Trophoblast cell (in vitro differentiated cells and primary cell): ENCODE data around the gene HAGHL.
A peak's percentile ranks its signal among the peaks of the same experiment; 100 is the strongest.

ENCODE experiments used
- DNase-seq, 2 donors: peaks; one replicate each; pipeline ENCODE4 v3.0.0-alpha.2; 2016
- H2AFZ ChIP-seq: 2 replicates; pipeline ENCODE4 v1.6.1; 2013; ENCODE audit warnings: low read length, moderate library complexity, mild to moderate bottlenecking; ENCODE audit not compliant: insufficient read depth, poor library complexity
- H2AK5ac ChIP-seq: 2 replicates; pipeline ENCODE4 v1.6.1; 2013; ENCODE audit warnings: mild to moderate bottlenecking, low read length
- H2BK120ac ChIP-seq: 2 replicates; pipeline ENCODE4 v1.6.1; 2013; ENCODE audit warnings: low read length, mild to moderate bottlenecking, moderate library complexity; ENCODE audit not compliant: insufficient read depth, poor library complexity
- H2BK12ac ChIP-seq: 2 replicates; pipeline ENCODE4 v1.6.1; 2013; ENCODE audit warnings: mild to moderate bottlenecking, low read length, moderate library complexity
- H2BK5ac ChIP-seq: 2 replicates; pipeline ENCODE4 v1.6.1; 2013; ENCODE audit warnings: low read length, low read depth, moderate library complexity, mild to moderate bottlenecking; ENCODE audit not compliant: poor library complexity
- H3K14ac ChIP-seq: 2 replicates; pipeline ENCODE4 v1.6.1; 2013; ENCODE audit warnings: mild to moderate bottlenecking, low read length
- H3K18ac ChIP-seq: 2 replicates; pipeline ENCODE4 v1.6.1; 2013; ENCODE audit warnings: mild to moderate bottlenecking, low read length
- H3K23ac ChIP-seq: 2 replicates; pipeline ENCODE4 v1.6.1; 2013; ENCODE audit warnings: low read length
- H3K27ac ChIP-seq: 2 replicates; pipeline ENCODE4 v1.5.1; 2013; ENCODE audit warnings: low read depth, mild to moderate bottlenecking, inconsistent platforms, low read length, moderate library complexity
- H3K27me3 ChIP-seq: 2 replicates; pipeline ENCODE4 v1.6.1; 2013; ENCODE audit warnings: inconsistent platforms, mild to moderate bottlenecking, low read length, moderate library complexity; ENCODE audit not compliant: insufficient read depth
- H3K36me3 ChIP-seq, 2 experiments: 1 replicate in 1 of 2; 2 replicates in 1 of 2; pipeline ENCODE4 v1.6.1; 2013; ENCODE audit warnings: low read length in 2 of 2, mild to moderate bottlenecking in 2 of 2, moderate library complexity in 1 of 2; ENCODE audit not compliant: insufficient read depth in 2 of 2, control insufficient read depth in 1 of 2
- H3K4ac ChIP-seq: 2 replicates; pipeline ENCODE4 v1.6.1; 2013; ENCODE audit warnings: low read depth, mild to moderate bottlenecking, low read length, moderate library complexity
- H3K4me1 ChIP-seq, 2 experiments: 1 replicate in 1 of 2; 2 replicates in 1 of 2; pipeline ENCODE4 v1.6.1; 2013; ENCODE audit warnings: low read length in 2 of 2, mild to moderate bottlenecking in 2 of 2, moderate library complexity in 1 of 2; ENCODE audit not compliant: insufficient read depth in 2 of 2, control insufficient read depth in 1 of 2
- H3K4me2 ChIP-seq: 2 replicates; pipeline ENCODE4 v1.6.1; 2013; ENCODE audit warnings: inconsistent platforms, mild to moderate bottlenecking, low read length, moderate library complexity
- H3K4me3 ChIP-seq: 2 replicates; pipeline ENCODE4 v1.5.1; 2013; ENCODE audit warnings: mild to moderate bottlenecking, low read depth, low read length, inconsistent platforms
- H3K79me1 ChIP-seq: one replicate; pipeline ENCODE4 v1.6.1; 2013; ENCODE audit warnings: low read length
- H3K79me2 ChIP-seq: 2 replicates; pipeline ENCODE4 v1.6.1; 2013; ENCODE audit warnings: low read length, mild to moderate bottlenecking; ENCODE audit not compliant: control insufficient read depth, insufficient read depth, poor library complexity
- H3K9ac ChIP-seq: 2 replicates; pipeline ENCODE4 v1.6.1; 2013; ENCODE audit warnings: mild to moderate bottlenecking, low read length
- H3K9me3 ChIP-seq: 2 replicates; pipeline ENCODE4 v1.6.1; 2013; ENCODE audit warnings: low read depth, mild to moderate bottlenecking, control low read depth, inconsistent platforms, low read length; ENCODE audit not compliant: insufficient read depth
- H4K12ac ChIP-seq: 2 replicates; pipeline ENCODE4 v1.6.1; 2013; ENCODE audit warnings: low read depth, mild to moderate bottlenecking, low read length, moderate library complexity
- H4K8ac ChIP-seq: 2 replicates; pipeline ENCODE4 v1.6.1; 2013; ENCODE audit warnings: low read depth, mild to moderate bottlenecking, low read length, moderate library complexity
- H4K91ac ChIP-seq: one replicate; pipeline ENCODE4 v1.6.1; 2013; ENCODE audit warnings: low read depth, mild to moderate bottlenecking, low read length, moderate library complexity
- WGBS: extraction: QIAGEN DNeasy Blood & Tissue Kit; methylation state at CpG from one replicate; pipeline ENCODE4 v1.1.7; 2013; ENCODE audit warnings: missing lambda C conversion rate; ENCODE audit not compliant: insufficient read length, insufficient coverage; ENCODE audit errors: extremely low coverage; 5-methylcytosine and 5-hydroxymethylcytosine counted together

The HAGHL gene

GRCh38 chr16:678858-679813, 47.8 kb upstream of the HAGHL start:
- H2AFZ ChIP-seq = peak overlapping the region; percentile 73
- H3K23ac ChIP-seq = no peak overlapping the region
- H3K79me2 ChIP-seq = peaks cover 21% of the 10 kb centered on the region
- peak overlapping the region; percentile 84 for H4K12ac ChIP-seq
- peak overlapping the region; percentile 10 for H2BK5ac ChIP-seq
- H3K4me1 ChIP-seq = peaks cover 32 to 35% of the 10 kb centered on the region in 2 experiments
- H3K79me1 ChIP-seq = peaks cover 11% of the 10 kb centered on the region
- peaks cover 27 to 32% of the 10 kb centered on the region in 2 experiments for H3K36me3 ChIP-seq
- no peak overlapping the region for H3K9ac ChIP-seq
- peak overlapping the region; percentile 37 for H2BK12ac ChIP-seq
- H3K4ac ChIP-seq = peak overlapping the region; percentile 19
- peak overlapping the region; percentile 48 for H3K4me3 ChIP-seq
- peak; percentile 55 to 66 for DNase-seq
- H3K27ac ChIP-seq = peak overlapping the region; percentile 71
- peaks cover 4% of the 10 kb centered on the region for H3K9me3 ChIP-seq
- WGBS = no CpG with 5 or more reads among the region's 52 CpGs
- peak overlapping the region; percentile 57 for H4K91ac ChIP-seq
- peaks cover 3% of the 10 kb centered on the region for H3K27me3 ChIP-seq
- H3K14ac ChIP-seq = peak overlapping the region; percentile 70
- peak overlapping the region; percentile 76 for H4K8ac ChIP-seq
- peak overlapping the region; percentile 43 for H2BK120ac ChIP-seq
- peak overlapping the region; percentile 56 for H3K18ac ChIP-seq
- peak overlapping the region; percentile 81 for H3K4me2 ChIP-seq
- H2AK5ac ChIP-seq = peak overlapping the region; percentile 38

DNA sequence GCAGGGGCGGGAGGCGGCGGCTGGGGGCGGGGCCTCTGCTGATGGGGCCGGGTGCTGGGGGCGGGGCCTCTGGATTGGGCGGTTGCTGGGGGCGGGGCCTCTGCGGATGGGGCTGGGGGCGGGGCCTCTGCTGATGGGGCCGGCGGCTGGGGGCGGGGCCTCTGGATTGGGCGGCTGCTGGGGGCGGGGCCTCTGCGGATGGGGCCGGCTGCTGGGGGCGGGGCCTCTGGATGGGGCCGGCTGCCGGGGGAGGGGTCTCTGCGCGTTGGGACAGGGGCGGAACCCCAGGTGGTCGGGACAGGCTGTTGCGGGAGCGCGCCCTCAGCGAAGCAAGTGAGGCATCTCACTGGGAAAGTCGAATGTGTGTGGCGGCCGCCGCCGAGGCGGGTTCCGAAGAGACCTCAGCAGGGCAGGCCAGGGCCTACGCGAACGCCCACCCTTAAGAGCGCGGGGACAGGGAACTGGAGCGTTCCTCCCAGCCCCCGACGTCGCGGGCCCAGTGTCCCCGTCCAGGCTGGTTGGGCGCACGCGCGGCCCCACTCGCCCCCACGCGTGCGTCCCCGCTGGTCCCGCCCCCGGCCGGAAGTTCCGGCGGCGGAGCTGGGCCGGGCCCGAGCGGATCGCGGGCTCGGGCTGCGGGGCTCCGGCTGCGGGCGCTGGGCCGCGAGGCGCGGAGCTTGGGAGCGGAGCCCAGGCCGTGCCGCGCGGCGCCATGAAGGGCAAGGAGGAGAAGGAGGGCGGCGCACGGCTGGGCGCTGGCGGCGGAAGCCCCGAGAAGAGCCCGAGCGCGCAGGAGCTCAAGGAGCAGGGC, 46.9 kb upstream of the HAGHL start, which contains the start of gene STUB1:
TSS of gene STUB1 (plus strand) at position 597 of the 811 bp plus-strand sequence. CDS start at position 713, 116 bp downstream.
- H3K4me2 ChIP-seq = peak within 1 kb of the TSS; percentile 85
- peaks cover 27 to 32% of the 10 kb centered on the region in 2 experiments for H3K36me3 ChIP-seq
- H3K14ac ChIP-seq = peak within 1 kb of the TSS; percentile 90
- peak; percentile 74 to 86 for DNase-seq
- H3K18ac ChIP-seq = peak within 1 kb of the TSS; percentile 86
- H3K9ac ChIP-seq = peak within 1 kb of the TSS; percentile 90
- H4K91ac ChIP-seq = peak within 1 kb of the TSS; percentile 97
- H3K79me1 ChIP-seq = peaks cover 14% of the 10 kb centered on the region
- H3K4me3 ChIP-seq = peak within 1 kb of the TSS; percentile 96
- peak within 1 kb of the TSS; percentile 91 for H3K4ac ChIP-seq
- H3K9me3 ChIP-seq = peaks cover 4% of the 10 kb centered on the region
- peak within 1 kb of the TSS; percentile 99 for H4K8ac ChIP-seq
- H3K23ac ChIP-seq = no peak within 1 kb of the TSS
- H3K27ac ChIP-seq = peak within 1 kb of the TSS; percentile 81
- H2BK120ac ChIP-seq = peak within 1 kb of the TSS; percentile 80
- peak within 1 kb of the TSS; percentile 37 for H2BK12ac ChIP-seq
- peak within 1 kb of the TSS; percentile 55 for H2AK5ac ChIP-seq
- peaks cover 21% of the 10 kb centered on the region for H3K79me2 ChIP-seq
- no CpG with 5 or more reads among the region's 91 CpGs for WGBS
- H2AFZ ChIP-seq = peak within 1 kb of the TSS; percentile 73
- peak within 1 kb of the TSS; percentile 86 for H4K12ac ChIP-seq
- H3K27me3 ChIP-seq = peaks cover 3% of the 10 kb centered on the region
- peak within 1 kb of the TSS; percentile 80 for H2BK5ac ChIP-seq
- peaks cover 31 to 35% of the 10 kb centered on the region in 2 experiments for H3K4me1 ChIP-seq

DNA sequence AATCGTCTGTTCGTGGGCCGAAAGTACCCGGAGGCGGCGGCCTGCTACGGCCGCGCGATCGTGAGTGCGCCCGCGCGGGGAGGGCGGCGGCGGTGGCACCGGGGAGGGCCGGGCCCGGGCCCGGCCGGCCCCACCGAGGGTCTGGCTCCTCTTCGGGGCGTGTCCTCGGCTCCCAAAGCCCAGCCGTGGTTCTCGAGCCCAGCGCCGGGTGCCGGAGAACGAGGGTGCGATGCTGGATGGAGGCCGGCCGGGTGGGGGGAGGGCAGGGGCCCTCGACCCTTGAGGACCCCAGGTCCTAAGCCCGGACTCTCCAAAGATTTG, 46.3 kb upstream of the HAGHL start:
- Histone ChIP-seq H2AK5ac (peak overlapping the region; percentile 55), H2BK120ac (peak overlapping the region; percentile 39), H4K8ac (peak overlapping the region; percentile 82), H2BK12ac (no peak overlapping the region), H2AFZ (peak overlapping the region; percentile 38), H3K79me2 (peaks cover 21% of the 10 kb centered on the region), H3K36me3 (peaks cover 33 to 38% of the 10 kb centered on the region in 2 experiments), H3K23ac (no peak overlapping the region), H3K4me1 (peaks cover 27 to 32% of the 10 kb centered on the region in 2 experiments), H3K27me3 (no peaks in the 10 kb centered on the region), H3K79me1 (peaks cover 14% of the 10 kb centered on the region), H2BK5ac (peak overlapping the region; percentile 80), H3K4ac (peak overlapping the region; percentile 91), H3K18ac (peak overlapping the region; percentile 67), H3K27ac (peak overlapping the region; percentile 81), H4K91ac (peak overlapping the region; percentile 97), H3K4me3 (peak overlapping the region; percentile 96), H4K12ac (peak overlapping the region; percentile 86), H3K9me3 (peaks cover 6% of the 10 kb centered on the region), H3K4me2 (peak overlapping the region; percentile 85), H3K9ac (peak overlapping the region; percentile 90), H3K14ac (peak overlapping the region; percentile 90)
- no CpG with 5 or more reads among the region's 38 CpGs for WGBS
- DNase-seq = no peak
